ENCODE data around the gene FAM111A. TPM values are rescaled to one million over a fixed set of nuclear protein-coding genes. Genes with fewer than 3 reads are reported as not detected.

Gene FAM111A
- total and polyA plus RNA-seq, 10 donors = 28.3 to 130 (median 63.4) TPM

DNA sequence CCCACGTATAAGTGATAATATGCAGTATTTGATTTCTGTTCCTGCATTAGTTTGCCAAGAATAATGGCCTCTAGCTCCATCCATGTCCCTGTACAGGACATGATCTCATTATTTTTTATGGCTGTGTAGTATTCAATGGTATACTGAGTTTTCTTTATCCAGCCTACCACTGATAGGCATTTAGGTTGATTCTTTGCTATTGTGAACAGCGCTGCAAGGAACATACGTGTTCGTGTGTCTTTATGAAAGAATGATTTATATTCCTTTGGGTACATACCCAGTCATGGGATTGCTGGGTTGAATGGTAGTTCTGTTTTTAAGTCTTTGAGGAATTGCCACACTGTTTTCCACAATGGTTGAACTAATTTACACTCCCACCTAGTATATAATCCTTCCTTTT, 1.5 kb upstream of the FAM111A start:
- TF ChIP-seq POLR2A (IDR thresholded peaks at IDR 0.05) (no peak), CTCF (IDR thresholded peaks at IDR 0.05 in 8 of 11, conservative IDR thresholded peaks at IDR 0.05 in 3 of 11) (no peak), POLR2AphosphoS5 (IDR thresholded peaks at IDR 0.05) (no peak)
- Histone ChIP-seq H3K27me3 (replicated peaks in 1 of 7) (no peaks in the 10 kb centered on the region), H3K9me3 (no peaks in the 10 kb centered on the region), H3K36me3 (peaks cover 0 to 33% (median 10%) of the 10 kb centered on the region in 6 donors), H3K4me1 (peaks cover 13 to 83% (median 46%) of the 10 kb centered on the region in 6 donors), H3K4me3 (no peak overlapping the region), H3K27ac (no peak overlapping the region)
- 82 to 99% (median 97%) methylated on average over 4 of the region's 4 CpGs for WGBS, 5 donors
- intact Hi-C loops (cut with DNase I; ENCODE audit: low total_unique reads) = no loop called here
- no peak for DNase-seq

DNA sequence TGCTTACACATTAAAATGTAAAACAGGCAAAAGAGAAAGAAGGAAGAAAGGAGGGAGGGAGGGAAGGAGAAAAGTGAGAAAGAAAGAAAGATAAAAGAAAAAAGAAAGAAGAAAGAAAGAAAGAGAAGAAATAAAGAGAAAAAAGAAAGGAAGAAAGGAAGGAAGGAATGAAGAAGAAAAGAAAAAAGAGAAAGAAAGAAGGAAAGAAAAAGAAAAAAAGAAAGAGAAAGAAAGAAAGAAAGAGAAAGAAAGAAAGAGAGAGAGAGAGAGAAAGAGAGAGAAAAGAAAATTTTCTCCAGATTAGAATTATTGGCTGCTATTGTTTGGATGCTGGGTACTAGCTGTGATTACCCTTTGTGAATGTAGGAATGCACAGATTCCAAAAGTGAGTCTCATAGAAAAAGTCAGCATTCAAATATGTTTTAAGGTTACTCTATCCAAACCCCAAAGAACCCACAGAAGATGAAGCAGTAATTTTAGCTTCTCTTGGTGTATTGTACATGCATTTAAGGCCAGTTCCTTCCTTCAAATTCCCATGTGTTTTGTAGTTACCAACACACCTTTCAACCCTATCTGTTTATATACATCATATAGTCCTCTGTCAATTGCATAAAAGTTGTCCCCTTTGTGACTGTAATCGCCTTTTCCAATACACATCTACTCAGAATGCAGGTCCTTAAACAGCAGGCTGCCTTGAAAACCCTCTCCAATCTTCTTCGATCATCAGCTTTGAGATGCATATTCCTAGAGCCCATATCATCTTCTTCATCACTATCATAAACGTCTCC, 789 bp upstream of the FAM111A start:
- Histone ChIP-seq H3K36me3 (peaks cover 0 to 32% (median 10%) of the 10 kb centered on the region in 6 donors), H3K4me3 (peak overlapping the region; percentile 51 to 95 (median 72)), H3K27ac (peak overlapping the region; percentile 89 to 98 (median 96)), H3K4me1 (peaks cover 11 to 83% (median 49%) of the 10 kb centered on the region in 6 donors), H3K27me3 (replicated peaks in 1 of 7) (no peaks in the 10 kb centered on the region), H3K9me3 (no peaks in the 10 kb centered on the region)
- WGBS, 5 donors = 2 to 6% (median 3%) methylated on average over 3 of the region's 3 CpGs
- no peak for TF ChIP-seq CTCF (IDR thresholded peaks at IDR 0.05 in 8 of 11, conservative IDR thresholded peaks at IDR 0.05 in 3 of 11)
- TF ChIP-seq POLR2A (IDR thresholded peaks at IDR 0.05) = no peak
- no peak for TF ChIP-seq POLR2AphosphoS5 (IDR thresholded peaks at IDR 0.05)
- intact Hi-C loops (cut with DNase I; ENCODE audit: low total_unique reads) = no loop called here
- DNase-seq = no peak

- TF ChIP-seq CTCF (IDR thresholded peaks at IDR 0.05 in 8 of 11, conservative IDR thresholded peaks at IDR 0.05 in 3 of 11) (no peak), POLR2A (IDR thresholded peaks at IDR 0.05) (no peak), POLR2AphosphoS5 (IDR thresholded peaks at IDR 0.05) (no peak)
- H3K27ac ChIP-seq = peak overlapping the region; percentile 89 to 98 (median 96)
- intact Hi-C loops (cut with DNase I; ENCODE audit: low total_unique reads) = no loop called here
- H3K27me3 ChIP-seq (replicated peaks in 1 of 7) = no peaks in the 10 kb centered on the region
- peaks cover 0 to 19% (median 6%) of the 10 kb centered on the region in 6 donors for H3K36me3 ChIP-seq
- no peak for DNase-seq
- H3K4me1 ChIP-seq = peaks cover 11 to 94% (median 58%) of the 10 kb centered on the region in 6 donors
- H3K4me3 ChIP-seq = peak overlapping the region; percentile 16 to 95 (median 66)
- 75 to 86% (median 83%) methylated on average over 1 of the region's 1 CpG for WGBS, 5 donors
- H3K9me3 ChIP-seq = no peaks in the 10 kb centered on the region
Observed at GRCh38 chr11:59144096-59144495, 1.4 kb downstream of the FAM111A start.

DNA sequence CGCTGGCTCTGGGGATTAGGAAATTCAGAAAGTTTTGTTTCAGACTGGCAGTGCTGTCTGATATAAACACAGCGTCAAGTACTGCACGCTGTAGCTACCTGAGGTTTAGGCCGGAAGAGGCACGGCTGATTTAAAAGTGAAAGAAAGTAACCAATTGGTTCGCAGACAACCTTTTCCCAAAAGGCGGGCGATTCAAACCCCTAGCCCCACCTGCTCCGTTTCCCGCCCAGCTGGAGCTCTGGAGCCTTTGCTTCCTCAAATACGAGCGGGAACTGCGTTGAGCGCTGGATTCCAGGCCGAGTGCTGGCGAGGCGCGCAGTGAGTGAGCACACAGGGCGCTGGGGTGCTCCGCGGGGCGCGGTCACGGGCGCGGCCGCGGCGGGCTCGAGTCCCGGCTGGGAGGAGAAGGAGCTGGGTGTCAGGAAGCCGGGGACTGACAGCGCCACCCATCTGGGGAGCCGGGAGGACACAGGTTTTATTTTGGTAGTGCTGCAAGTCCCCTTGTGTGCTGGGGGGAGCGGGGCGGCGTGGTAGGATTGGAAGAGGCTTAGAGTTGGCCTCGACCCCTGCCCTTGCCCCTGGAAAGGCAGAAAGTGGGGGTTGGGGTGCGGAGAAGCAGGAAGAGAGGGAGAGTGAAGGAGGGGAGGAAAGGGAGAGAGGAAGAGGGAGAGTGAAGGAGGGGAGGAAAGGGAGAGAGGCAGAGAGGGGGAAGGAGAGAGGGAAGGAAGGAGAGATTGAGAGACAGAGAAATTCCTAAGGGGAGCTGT, 2.1 kb downstream of the FAM111A start:
- peaks cover 0 to 26% (median 12%) of the 10 kb centered on the region in 6 donors for H3K36me3 ChIP-seq
- peak; percentile 92 for DNase-seq
- H3K27me3 ChIP-seq (replicated peaks in 1 of 7) = no peaks in the 10 kb centered on the region
- H3K27ac ChIP-seq = peak overlapping the region; percentile 89 to 98 (median 96)
- intact Hi-C loops (cut with DNase I; ENCODE audit: low total_unique reads) = no loop called here
- H3K4me3 ChIP-seq = peak overlapping the region; percentile 16 to 95 (median 66)
- peaks cover 11 to 89% (median 58%) of the 10 kb centered on the region in 6 donors for H3K4me1 ChIP-seq
- no peak for TF ChIP-seq POLR2A (IDR thresholded peaks at IDR 0.05)
- TF ChIP-seq CTCF (IDR thresholded peaks at IDR 0.05 in 8 of 11, conservative IDR thresholded peaks at IDR 0.05 in 3 of 11) = peak in 1 of 11 experiments; percentile 5
- peak; percentile 72 to 83 (median 79) for TF ChIP-seq POLR2AphosphoS5 (IDR thresholded peaks at IDR 0.05)
- H3K9me3 ChIP-seq = no peaks in the 10 kb centered on the region
- WGBS, 5 donors = 0 to 1% (median 1%) methylated on average over 39 of the region's 39 CpGs
